IPS-15b (cell line): ENCODE data around the gene DNAJC4.

Experiments
- H3K27me3 ChIP-seq: one replicate; pipeline ENCODE4 v1.6.1; 2013; ENCODE audit warnings: low read length; ENCODE audit not compliant: control insufficient read depth, insufficient read depth
- H3K36me3 ChIP-seq: one replicate; pipeline ENCODE4 v1.6.1; 2013; ENCODE audit warnings: low read length; ENCODE audit not compliant: control insufficient read depth, insufficient read depth
- H3K4me1 ChIP-seq: one replicate; pipeline ENCODE4 v1.6.1; 2013; ENCODE audit warnings: mild to moderate bottlenecking, low read length; ENCODE audit not compliant: control insufficient read depth, insufficient read depth
- H3K4me3 ChIP-seq: one replicate; pipeline ENCODE4 v1.5.1; 2013; ENCODE audit warnings: low read depth, low read length
- H3K9ac ChIP-seq: one replicate; pipeline ENCODE4 v1.6.1; 2013; ENCODE audit warnings: low read depth, mild to moderate bottlenecking, low read length
- H3K9me3 ChIP-seq: one replicate; pipeline ENCODE4 v1.6.1; 2013; ENCODE audit warnings: mild to moderate bottlenecking, low read length; ENCODE audit not compliant: control insufficient read depth, insufficient read depth

The DNAJC4 gene

DNA sequence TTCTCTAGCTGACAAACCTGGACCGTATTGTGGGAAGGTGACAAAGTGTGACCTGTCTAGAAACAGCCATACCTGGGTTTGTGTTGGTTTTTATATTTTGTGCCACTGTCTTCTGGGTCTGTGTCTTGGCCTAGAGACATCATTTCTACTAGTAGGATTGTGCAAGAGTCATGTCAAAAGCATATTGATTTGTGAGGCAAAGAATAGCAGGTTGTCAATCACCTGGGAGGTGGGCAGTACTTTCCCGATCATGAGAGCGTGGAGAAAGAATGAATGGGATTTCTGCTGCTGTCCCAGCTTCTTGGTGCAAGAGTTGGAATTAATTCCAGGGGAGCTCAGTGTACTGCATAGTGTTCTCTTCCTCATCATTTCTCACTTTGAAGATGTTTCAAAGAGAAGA is 28.8 kb upstream of the DNAJC4 start:
- no peaks in the 10 kb centered on the region for H3K4me1 ChIP-seq
- H3K36me3 ChIP-seq, result peaks cover 63% of the 10 kb centered on the region
- no peak overlapping the region for H3K9ac ChIP-seq
- no peaks in the 10 kb centered on the region for H3K9me3 ChIP-seq
- H3K4me3 ChIP-seq, result no peak overlapping the region
- no peaks in the 10 kb centered on the region for H3K27me3 ChIP-seq

DNA sequence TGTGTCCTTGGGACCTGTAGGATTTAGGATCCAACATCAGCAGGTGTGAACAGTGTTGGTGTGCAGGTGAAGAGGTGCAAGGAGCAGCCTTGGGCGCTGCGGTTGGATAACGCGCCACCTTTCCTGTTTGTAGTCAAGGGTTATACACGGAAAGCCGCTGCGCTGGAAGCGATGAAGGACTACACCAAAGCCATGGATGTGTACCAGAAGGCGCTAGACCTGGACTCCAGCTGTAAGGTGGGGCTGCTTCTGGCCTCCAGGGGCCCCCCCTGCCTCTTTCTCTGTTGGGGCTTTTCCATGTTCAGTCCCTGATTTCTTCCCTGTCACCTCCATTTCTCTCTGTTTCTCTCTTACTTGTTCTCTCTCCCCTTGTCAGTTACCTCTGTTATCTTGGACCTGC is 27.4 kb upstream of the DNAJC4 start:
- Histone ChIP-seq H3K36me3 (peaks cover 66% of the 10 kb centered on the region), H3K9me3 (no peaks in the 10 kb centered on the region), H3K4me1 (no peaks in the 10 kb centered on the region), H3K4me3 (no peak overlapping the region), H3K9ac (no peak overlapping the region), H3K27me3 (no peaks in the 10 kb centered on the region)

DNA sequence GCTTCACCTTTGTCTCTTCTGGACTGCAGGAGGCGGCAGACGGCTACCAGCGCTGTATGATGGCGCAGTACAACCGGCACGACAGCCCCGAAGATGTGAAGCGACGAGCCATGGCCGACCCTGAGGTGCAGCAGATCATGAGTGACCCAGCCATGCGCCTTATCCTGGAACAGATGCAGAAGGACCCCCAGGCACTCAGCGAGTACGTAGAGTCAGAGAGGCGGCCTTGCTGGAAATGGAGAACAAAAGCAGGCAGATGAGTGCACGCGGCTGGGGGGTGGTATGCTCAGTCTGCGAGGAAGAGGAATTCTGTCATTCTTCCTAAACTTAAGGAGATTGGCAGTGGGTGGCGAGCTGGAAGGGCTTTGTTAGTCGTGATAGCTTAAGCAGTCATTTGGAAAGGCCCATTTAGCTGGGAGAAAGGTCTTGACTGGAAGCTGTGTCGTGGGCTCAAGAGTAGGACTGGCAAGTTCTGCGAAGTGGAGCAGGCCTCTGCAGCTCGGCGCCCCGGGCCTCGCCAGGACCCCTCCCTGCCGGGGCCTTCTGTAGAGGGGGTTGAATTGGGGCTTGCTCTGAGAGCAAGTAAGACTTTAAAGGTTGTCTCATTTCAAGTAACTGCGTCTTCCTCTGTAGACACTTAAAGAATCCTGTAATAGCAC is 26.8 kb upstream of the DNAJC4 start:
- H3K36me3 ChIP-seq, result peaks cover 63% of the 10 kb centered on the region
- H3K9ac ChIP-seq, result no peak overlapping the region
- H3K4me1 ChIP-seq, result no peaks in the 10 kb centered on the region
- no peak overlapping the region for H3K4me3 ChIP-seq
- H3K9me3 ChIP-seq, result no peaks in the 10 kb centered on the region
- H3K27me3 ChIP-seq, result no peaks in the 10 kb centered on the region

DNA sequence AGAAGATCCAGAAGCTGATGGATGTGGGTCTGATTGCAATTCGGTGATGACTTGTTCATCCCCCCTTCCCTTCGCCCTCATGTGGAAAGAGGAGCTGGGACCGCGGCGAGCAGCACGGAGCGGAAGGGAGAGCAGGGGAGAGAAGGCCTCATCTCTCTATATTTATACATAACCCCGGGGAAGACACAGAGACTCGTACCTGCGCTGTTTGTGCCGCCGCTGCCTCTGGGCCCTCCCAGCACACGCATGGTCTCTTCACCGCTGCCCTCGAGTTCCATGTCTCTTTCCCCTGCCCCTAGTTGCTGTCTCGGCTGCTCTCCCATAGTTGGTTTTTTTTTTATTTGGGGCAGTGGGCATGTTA is 26.3 kb upstream of the DNAJC4 start:
- H3K9me3 ChIP-seq, result no peaks in the 10 kb centered on the region
- no peaks in the 10 kb centered on the region for H3K27me3 ChIP-seq
- H3K9ac ChIP-seq, result no peak overlapping the region
- H3K4me1 ChIP-seq, result no peaks in the 10 kb centered on the region
- peaks cover 68% of the 10 kb centered on the region for H3K36me3 ChIP-seq
- H3K4me3 ChIP-seq, result no peak overlapping the region

DNA sequence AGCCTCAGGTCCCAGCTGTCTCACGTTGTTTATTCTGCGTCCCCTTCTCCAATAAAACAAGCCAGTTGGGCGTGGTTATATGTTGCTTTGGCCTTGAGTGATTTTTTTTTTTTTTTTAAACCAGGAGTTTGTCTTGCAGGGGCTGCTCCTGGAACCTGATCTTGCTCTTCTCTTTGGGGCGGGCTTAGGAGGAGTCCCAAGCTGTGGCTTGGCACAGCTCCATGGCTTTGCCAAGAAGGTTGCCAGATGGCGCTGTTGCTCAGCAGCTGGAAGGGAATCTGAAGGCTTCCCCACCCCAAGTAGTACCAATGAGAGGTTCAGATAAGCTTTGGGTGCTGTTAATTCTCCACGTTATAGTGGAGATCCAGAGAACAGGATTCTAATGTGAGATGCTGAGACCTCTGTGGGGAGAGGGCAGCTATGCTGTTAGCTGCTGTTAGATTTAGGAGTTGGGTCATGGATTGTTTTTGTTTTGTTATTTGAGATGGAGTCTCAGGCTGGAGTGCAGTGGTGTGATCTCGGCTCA is 25.8 kb upstream of the DNAJC4 start:
- Histone ChIP-seq H3K27me3 (no peaks in the 10 kb centered on the region), H3K4me1 (no peaks in the 10 kb centered on the region), H3K9ac (no peak overlapping the region), H3K9me3 (no peaks in the 10 kb centered on the region), H3K36me3 (peaks cover 68% of the 10 kb centered on the region), H3K4me3 (no peak overlapping the region)

DNA sequence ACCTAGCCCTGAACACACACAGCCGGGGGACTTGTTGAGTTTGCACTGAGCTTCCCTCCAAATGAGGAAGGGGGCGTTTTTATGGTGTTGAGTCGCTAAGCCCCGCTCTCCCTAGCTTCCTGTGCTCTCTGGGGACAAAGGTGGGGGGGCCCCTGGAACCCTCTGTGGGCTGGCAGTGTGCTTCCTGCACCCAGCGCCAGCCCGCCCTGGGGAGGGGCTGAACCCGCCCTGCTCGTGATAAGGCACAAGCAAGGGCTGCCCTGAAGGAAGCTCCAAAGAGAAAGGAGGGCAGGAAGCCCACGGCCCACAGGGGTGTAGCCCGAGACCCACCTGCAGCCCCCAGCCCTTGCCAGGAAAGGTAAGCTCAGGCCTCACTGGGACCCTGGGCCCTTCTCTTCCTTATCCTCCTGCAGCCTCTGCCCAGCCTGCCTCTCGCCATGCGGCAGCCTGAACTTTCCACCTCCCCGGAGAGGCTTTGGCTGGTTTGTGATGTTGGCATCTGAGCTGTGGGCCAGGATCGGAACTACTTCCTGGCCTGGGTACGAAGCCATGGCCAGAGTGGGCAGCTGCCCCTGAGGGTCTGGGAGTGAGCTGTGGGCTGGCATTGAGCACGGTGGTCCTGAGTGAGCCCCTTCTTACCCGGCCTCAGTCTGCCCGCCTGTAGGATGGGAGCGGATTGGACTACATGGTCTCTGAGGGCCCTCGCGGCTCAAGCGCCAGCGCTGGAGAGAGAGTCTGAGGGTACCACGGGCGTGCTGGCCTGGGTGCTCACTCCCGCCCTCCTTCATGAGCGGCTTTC is 23.7 kb upstream of the DNAJC4 start, which contains the start of gene FERMT3:
FERMT3 (plus strand) TSS at position 265 of the 799 bp plus-strand sequence. CDS start 644 bp downstream, outside the sequence.
- Histone ChIP-seq H3K27me3 (no peaks in the 10 kb centered on the region), H3K4me1 (no peaks in the 10 kb centered on the region), H3K4me3 (no peak within 1 kb of the TSS), H3K9me3 (no peaks in the 10 kb centered on the region), H3K9ac (no peak within 1 kb of the TSS), H3K36me3 (peaks cover 56% of the 10 kb centered on the region)

DNA sequence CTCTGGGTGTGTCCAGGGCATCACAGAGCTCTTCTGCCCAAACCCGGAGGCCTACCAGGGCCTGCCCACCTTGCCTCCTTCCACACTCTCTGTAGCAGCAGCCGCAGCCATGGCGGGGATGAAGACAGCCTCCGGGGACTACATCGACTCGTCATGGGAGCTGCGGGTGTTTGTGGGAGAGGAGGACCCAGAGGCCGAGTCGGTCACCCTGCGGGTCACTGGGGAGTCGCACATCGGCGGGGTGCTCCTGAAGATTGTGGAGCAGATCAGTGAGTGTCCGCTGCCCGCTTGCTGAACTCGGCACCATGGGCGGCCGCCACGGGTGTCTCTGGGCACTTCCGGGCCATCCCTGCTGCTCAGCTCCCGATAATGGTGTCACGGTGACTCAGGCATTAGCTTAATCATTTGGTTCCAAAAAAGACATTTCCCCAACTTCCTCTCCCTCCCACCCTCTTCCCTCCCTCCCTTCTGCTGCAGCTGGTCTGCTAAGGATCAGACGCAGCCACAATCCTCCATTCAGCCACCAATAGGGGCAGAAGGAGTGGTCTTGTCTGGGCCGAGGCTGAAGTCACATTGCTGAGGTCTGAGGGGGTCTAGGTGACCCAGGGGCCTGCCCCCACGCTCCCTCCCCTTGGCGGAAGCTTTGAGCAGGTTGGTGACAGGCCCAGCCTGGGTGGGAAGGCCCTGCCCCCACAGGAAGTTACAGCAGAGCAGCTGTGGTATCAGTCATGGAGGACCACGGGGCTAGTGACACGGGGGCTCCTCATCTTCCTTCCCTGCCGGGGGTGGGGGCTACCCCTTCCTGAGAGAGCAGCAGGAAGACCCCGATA is 22.9 kb upstream of the DNAJC4 start:
- no peaks in the 10 kb centered on the region for H3K27me3 ChIP-seq
- H3K4me3 ChIP-seq, result no peak overlapping the region
- H3K4me1 ChIP-seq, result no peaks in the 10 kb centered on the region
- H3K9me3 ChIP-seq, result no peaks in the 10 kb centered on the region
- peaks cover 55% of the 10 kb centered on the region for H3K36me3 ChIP-seq
- H3K9ac ChIP-seq, result no peak overlapping the region

DNA sequence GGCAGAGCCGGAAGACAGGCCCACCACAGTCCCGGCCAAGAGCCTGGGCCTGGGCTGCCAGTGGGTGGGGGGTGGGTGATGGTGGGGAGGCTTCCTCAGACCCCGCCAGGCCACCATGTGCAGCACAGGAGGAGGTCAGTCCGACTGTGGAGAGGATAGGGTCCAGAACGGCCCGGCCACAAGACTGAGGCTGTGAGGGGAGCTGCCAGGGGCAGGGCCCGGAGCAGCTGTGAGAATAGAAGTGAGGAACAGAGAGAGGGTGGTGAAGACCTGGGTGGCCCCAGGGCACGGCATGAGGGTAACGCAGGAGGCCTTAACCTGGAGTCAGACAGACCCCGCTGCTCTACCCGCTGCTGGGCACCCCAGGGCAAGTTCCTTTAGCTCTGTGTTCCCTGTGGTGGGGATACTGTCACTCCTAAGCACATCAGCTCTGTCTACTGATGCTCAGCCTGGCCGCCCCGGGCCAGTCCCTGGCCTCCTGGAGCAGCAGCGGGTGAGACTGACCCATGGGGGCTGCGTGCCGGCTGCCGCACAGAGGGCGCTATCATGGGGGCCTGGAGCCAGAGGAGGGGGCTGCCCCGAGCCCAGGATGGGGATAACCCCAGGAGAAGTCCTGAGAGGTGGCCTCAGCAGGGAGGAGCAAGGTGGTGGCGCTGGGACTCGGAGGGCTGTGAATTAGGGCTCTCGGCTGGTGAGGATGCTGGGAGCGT is 22.1 kb upstream of the DNAJC4 start:
- Histone ChIP-seq H3K4me1 (no peaks in the 10 kb centered on the region), H3K36me3 (peaks cover 48% of the 10 kb centered on the region), H3K9ac (no peak overlapping the region), H3K9me3 (no peaks in the 10 kb centered on the region), H3K4me3 (no peak overlapping the region), H3K27me3 (no peaks in the 10 kb centered on the region)

DNA sequence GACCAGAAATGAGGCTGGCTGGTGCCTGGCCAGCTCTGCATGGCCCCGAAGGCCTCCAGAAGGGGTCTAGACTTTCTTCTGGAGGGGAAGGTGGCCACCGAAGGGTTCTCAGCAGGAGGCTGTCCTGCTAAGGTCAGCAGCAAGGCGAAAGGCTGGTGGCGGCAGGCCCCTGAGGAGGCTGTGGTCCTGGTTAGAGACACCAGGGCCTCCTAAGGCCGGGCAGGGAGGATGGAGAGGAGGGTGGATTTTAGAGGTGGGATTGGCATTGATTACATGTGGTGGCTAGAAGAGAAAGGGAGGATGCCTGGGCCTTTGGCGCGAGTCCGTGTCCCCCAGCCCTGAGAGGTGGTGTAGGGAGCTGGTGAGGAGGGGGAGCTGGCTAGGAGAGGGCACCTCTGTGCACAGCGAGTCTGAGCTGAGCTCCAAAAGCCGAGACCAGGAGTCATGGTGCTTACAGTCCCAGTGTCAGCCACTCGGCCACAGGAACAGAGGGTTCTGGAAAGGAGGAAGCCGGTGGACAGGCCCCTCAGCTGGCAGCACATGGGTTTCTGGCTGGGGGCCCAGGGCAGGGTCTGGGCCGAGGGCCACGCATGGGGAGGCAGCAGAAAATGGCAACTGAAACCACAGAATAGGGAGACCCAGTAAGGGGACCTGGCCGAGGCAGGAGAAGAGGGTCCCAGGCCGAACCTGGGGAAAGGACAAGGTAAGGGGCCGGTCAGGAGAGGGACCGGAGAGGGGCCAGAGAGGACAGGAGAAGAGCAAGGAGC is 21.4 kb upstream of the DNAJC4 start:
- peaks cover 40% of the 10 kb centered on the region for H3K36me3 ChIP-seq
- H3K9ac ChIP-seq, result no peak overlapping the region
- no peaks in the 10 kb centered on the region for H3K27me3 ChIP-seq

DNA sequence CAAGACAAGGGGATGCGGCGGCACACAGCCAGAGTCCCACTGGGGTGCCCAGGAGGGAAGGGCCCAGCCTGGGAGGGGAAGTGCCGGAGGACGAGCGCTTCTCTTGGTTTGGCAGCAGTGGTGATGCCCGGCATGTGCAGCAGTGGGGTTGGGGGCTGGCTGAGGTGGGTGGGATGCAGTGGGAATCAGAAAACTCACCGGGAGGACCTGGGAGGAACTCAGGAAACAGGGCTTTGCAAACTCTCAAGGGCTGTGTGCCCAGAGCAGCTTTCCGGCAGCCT is 20.8 kb upstream of the DNAJC4 start:
- no peaks in the 10 kb centered on the region for H3K9me3 ChIP-seq
- no peak overlapping the region for H3K4me3 ChIP-seq
- peaks cover 36% of the 10 kb centered on the region for H3K36me3 ChIP-seq
- H3K9ac ChIP-seq, result no peak overlapping the region
- no peaks in the 10 kb centered on the region for H3K27me3 ChIP-seq
- H3K4me1 ChIP-seq, result no peaks in the 10 kb centered on the region

More for the DNA sequence above, 21.4 kb upstream of the DNAJC4 start:
- Histone ChIP-seq H3K9me3 (no peaks in the 10 kb centered on the region), H3K4me1 (no peaks in the 10 kb centered on the region), H3K4me3 (no peak overlapping the region)
